ENCODE measurements around the gene WFDC2.
"Not testable (repeated sequence)": the region's sequence is repeated elsewhere in the genome, so short reads cannot be mapped to it uniquely, and the experiment has no call there.

Gene WFDC2

DNA sequence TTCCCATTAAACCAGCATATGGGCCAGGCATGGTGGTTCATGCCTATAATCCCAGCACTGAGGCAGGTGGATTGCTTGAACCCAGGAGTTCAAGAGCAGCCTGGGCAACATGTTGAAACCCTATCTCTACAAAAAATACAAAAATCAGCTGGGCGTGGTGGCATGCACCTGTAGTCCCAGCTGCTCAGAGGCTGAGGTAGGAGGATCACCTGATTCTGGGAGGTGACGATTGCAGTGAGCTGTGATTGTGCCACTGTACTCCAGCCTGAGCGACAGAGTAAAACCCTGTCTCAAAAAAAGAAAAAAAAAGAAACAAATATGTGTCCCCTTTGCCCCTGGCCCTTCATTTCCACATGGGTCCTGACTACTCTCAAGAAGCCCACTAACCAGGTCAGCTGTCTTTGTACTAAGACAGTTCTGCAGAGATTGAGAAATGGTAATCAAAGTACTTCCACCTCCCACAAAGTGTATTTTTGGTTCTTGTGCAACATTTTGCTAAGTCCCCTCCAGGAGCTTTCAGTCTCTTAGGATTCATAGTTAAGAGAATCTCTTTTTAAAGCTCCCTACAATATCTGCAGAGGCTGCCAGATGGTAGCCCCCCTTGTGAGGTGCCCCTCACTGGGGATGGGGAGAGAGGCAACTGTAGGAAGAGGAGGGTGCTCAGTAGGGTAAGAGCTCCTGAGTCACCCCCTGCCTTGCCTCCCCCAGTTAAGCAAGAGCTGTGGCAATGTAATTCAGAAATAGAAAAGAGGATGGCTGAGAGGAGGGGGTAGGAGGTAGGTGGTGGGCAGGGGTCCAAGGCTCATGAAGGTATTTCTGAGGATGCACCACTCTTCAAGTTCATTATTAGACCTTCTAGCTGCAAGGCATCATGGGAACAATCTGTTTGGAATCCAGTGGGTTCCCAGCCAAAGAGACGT, 16.5 kb upstream of the WFDC2 start:
- no peak for DNase-seq

DNA sequence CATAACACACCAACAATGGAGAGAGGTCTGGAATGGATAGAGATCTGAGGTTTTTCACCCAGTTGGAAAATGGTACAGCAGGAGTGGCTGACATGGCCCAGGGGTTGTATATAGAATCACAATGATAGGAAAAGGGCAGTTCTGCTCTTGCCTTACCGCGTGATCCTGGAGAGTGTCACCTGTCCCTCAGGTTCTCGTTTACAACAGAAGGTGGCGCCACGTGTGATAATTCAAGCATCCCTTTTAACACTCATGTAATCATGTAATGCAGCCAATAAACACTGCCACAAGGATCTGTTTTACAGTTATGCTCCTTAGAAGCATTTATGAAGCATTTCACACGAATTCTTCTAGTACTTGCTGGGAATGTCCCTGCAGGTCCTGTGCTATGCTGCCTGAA, 12.9 kb upstream of the WFDC2 start:
- DNase-seq = peak; percentile 1

DNA sequence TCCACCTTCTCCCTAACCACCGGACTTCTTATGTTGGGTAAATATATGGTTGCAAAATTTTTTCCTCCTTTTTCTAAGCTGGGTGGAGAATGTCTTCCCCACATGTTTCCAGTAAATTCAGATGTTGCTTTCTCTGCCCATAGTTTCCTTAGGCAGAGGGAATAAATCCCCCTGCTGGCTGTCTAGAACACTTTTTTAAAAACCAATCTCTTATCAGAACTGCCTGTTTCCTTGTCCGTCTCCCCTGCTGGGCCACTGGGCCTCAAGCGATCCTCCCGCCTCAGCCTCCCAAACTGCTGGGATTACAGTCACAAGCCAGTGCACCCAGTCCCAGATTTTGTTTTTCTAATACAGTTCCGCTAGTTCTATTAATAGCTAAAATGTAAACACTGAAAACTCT, 9.9 kb upstream of the WFDC2 start:
- DNase-seq = no peak

DNA sequence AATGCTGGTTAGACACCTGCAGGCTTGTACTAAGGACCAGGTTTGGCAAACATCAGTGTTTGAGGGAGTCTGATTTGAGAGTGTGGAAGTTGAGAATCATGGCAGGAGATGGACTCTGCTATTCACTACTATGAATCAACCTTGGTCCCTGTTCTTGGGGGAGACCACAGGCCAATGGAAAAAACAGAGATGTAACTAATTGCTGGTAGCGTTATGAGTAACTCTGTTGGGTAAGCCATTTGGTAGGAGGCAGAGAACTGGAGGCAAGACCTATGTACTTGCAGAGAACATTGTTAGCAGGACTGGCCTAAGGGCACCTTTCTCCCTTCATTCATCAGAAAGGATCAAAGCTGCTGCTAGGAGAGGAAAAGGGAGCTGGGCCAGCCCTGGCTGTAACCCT, 8.3 kb upstream of the WFDC2 start:
- DNase-seq = no peak

DNA sequence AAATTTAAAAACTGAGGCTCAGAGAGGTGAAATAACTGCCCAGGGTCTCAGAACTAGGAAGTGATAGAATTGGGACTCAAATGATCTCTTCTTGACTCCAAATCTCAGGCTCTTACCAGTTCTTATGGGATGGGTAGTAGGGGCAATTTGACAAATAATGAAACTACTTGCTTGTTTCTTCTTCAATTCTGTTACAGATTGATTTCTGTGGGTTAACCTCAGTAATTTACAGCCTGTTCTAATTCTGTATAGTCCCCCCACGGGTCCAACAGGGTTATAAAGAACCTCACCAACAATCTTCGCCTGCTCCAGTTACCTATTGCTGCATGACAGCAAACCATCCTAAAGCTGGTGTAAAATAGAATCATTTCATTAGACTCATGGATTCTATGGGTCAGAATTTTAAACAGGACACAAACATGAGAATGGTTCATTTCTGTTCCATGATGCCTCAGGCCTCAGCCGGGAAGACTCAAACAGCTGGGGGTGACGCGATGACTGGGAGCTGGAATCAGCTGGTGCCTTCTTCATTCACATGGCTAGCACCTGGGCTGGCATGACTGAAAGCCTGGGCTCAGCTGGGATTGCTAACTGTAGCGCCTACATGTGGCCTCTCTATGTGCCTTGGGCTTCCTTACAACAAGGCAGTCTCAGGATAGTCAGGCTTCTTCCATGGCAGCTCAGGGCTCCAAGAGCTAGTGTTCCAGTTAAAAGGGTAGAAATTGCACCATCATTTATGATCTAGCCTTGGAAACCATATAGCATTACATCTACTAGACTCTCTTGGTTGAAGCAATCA, 6.6 kb upstream of the WFDC2 start:
- DNase-seq = no peak

DNA sequence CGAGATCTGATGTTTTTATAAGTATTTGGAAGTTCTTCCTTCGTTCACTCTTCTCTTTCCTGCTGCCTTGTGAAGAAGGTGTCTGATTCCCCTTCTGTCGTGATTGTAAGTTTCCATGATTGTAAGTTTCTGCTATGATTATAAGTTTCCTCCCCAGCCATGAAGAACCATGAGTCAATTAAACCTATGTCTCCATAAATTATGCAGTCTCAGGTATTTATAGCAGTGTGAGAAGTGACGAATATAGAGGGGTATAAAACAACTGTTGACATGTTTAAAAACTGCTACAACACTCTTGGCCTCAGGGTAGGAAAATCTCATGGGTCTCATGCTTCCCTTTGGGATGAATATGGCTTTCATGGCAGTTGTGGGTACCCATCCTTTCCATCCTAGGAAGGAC, 5.8 kb upstream of the WFDC2 start:
- no peak for DNase-seq

DNA sequence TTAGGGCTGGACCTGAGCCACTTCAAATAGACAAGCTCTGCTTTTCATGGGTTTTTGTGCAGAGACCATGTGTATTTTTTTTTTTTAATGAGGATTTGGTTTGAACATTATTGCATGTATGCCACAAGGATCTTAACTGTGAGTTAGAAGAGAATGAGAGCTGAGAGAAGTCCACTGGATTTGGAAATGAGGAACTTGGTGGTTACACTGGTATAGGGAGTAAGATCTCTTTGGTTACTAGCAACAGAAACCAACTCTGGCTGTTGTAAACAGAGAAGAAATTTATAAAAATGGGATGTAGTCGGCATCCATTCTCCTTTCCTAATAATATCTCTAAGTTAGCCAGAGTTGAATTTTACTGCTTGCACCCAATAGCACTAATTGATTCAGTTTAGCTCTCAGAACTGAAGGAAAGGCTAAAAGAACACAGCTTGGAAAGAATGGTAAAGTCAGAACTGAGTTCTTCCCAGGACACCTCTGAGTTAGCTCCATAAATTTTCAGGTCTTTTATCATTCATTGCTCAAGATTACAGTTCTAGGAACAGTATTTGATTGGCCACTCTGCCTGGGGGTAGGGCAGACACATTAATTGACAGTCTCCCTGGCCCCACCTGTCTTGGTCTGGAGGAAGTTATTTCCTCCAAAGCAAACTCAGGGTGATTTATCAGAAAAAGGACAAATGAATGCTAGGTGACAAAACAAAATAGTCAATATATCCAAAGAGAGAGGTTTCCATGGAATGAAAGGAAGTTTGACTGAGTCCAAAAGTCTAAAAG, 3.9 kb upstream of the WFDC2 start:
- DNase-seq = no peak

DNA sequence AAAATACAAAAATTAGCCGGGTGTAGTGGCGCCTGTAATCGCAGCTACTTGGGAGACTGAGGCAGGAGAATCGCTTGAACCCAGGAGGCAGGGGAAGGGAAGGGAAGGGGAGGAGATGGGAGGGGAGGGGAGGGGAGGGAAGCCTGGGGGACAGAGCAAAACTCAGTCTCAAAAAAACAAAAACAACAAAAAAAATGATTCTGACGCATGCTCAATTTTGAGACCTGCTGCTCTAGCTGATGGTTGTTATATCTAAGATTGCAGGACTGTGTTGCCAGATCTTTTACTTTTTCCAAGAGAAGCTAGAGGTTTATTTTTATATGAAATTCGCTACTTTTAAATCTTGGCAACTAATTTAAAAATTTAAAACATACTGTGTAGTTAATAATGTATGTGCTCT, 2.4 kb upstream of the WFDC2 start:
- no peak for DNase-seq

DNA sequence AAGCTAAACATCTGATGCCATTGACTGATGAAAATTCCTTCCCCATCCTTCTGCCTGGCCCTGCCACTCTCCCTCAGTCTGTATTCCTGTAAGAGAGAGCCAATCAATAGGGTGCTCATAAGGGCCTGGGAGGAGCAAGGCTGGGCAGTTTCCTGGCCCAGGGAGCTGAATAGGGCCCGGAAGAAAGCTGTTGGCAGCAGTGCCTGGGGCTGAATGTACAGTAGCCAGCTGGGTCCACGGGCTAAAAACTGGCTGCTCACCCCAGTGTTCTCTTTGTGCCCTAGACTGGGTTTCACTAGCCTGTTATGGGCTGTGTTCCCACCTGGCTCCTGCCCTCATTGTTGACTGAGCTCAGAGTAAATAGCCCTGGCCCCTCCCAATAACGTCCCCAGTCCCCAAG, 1.7 kb upstream of the WFDC2 start:
- no peak for DNase-seq

DNA sequence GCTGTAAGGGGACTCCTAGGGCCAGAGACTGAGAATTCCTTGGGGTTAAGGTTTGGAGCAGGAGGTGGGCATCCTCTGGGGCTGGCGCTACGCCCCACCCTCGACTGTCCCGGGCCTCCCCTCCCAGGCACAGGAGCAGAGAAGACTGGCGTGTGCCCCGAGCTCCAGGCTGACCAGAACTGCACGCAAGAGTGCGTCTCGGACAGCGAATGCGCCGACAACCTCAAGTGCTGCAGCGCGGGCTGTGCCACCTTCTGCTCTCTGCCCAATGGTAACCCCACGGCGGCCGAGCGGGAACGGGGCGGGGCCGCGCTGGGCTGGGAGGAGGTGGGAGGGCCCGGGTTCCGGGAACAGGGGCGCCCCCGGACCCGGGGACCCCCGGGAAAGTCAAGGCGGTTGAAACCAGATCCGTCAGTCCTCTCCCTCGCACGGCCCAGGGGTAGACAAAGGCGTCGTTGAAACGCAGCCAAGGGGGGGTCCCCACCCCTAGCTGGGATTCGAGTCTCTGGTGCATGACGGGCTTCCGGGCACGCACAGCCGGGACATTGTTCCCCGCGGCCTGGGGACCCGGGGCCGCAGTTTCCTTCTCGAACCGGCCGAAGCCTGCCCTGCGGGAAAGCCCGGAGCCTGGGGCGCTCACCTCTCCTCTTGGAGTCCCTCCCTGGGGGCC, 844 bp downstream of the WFDC2 start:
- no peak for DNase-seq

DNA sequence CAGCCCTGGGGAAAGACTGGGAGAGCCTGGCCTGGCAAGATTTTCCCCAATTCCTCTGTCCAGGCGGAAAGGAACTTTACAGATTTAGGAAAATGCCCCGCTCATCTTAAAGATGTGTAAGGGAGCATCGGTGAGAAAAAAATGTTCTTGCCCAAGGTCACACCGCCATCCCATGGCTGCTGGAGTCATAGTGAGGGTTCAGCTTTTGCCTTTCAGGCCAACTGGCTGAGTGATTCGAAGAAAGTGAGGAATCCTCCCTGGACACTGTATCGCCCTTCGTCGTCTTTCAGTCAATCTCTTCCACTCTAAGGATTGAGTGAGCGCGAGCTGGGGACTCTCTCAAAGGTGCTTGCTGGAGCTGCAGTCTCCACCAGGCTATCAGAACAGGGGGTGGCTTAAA, 1.4 kb downstream of the WFDC2 start:
- no peak for DNase-seq

DNA sequence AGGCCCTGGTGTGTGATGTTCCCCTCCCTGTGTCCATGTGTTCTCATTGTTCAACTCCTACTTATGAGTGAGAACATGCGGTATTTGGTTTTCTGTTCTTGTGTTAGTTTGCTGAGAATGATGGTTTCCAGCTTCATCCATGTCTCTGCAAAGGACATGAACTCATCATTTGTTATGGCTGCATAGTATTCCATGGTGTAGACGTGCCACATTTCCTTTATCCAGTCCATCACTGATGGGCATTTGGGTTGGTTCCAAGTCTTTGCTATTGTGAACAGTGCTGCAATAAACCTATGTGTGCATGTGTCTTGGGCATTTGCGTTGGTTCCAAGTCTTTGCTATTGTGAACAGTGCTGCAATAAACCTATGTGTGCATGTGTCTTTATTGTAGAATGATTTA, 2.7 kb downstream of the WFDC2 start:
- not testable (repeated sequence) for DNase-seq

DNA sequence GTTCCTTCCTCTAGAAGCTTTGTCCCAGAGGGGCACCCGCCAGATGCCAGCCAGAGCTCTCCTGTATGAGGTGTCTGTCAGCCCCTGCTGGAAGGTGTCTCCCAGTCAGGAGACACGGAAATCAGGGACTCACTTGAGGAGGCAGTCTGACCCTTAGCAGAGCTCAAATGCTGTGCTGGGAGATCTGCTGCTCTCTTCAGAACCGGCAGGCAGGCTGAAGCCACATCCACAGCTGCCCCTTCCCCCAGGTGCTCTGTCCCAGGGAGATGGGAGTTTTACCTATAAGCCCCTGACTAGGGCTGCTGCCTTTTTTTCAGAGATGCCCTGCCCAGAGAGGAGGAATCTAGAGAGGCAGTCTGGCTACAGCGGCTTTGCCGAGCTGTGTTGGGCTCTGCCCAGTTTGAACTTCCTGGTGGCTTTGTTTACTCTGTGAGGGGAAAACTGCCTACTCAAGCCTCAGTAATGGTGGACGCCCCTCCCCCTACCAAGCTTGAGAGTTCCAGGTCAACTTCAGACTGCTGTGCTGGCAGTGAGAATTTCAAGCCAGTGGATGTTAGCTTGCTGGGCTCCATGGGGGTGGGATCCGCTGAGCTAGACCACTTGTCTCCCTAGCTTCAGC, 8.1 kb downstream of the WFDC2 start:
- not testable (repeated sequence) for DNase-seq

DNA sequence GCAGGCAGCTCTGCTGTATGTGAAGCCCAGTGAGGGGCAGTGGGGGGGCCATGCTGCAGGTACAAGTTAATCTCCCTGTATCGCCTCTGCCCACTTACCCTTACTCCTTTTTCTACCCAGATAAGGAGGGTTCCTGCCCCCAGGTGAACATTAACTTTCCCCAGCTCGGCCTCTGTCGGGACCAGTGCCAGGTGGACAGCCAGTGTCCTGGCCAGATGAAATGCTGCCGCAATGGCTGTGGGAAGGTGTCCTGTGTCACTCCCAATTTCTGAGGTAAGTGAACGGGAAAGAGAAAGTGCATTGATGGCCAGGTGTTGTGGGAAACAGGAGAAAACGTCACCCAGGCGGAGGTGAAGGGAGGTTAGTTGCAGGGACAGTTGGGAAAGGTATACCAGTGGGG, 10.3 kb downstream of the WFDC2 start:
- DNase-seq = no peak

DNA sequence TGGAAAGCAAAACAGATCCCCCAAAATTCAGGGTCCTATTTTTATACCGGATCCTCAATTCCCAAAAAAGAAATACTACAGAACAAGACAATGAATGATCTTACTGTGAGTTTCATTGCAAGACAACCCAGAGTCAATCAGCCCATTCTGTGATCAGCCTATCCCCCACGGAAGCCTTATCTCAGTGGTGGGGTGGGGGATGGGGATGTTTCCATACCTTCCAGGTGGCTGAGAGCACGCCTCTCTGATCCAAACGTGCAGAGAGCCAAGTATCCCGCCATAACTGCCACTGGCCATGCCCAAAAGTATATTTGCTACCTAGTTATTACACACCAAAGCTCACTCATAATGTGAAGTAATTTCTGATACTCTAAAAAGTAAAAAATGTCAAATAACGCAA, 15.1 kb downstream of the WFDC2 start:
- no peak for DNase-seq

DNA sequence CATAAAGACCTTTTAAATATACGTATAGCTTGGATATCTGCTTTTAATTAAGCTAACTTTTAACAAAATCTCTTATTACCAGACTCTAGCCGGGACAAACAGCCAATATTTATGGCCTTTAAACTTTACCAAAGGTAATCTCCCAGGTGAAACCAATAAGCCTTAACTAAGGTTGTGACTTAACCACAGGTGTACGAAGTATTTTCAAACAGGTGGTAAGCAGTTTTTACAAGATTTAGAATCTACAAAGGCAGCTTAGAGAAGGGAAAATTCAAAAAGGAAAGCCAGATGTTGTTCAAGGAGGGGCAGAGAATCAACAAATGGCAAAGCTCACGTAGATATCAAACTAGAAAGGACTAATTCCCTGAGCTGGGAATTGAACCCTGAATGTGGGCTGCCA, 15.8 kb downstream of the WFDC2 start:
- DNase-seq = no peak

DNA sequence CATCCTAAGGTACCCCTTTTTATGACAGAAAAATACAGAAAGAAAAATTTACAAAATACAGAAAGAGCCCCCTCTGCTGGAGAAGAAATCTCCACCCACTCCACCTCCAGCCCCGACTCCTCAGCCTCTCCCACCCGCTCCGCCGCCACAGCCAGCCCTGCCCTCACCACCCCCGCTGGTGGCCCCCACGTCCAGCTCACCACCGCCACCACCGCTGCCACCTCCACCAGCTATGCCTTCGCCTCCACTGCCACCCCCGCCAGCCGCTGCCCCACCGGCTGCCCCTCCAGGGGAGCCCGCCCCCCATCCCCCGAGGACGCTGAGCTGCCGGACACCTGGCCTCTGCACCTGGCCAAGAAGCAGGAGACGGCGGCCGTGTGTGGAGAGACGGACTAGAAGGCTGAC, 17.7 kb downstream of the WFDC2 start:
- no peak for DNase-seq

DNA sequence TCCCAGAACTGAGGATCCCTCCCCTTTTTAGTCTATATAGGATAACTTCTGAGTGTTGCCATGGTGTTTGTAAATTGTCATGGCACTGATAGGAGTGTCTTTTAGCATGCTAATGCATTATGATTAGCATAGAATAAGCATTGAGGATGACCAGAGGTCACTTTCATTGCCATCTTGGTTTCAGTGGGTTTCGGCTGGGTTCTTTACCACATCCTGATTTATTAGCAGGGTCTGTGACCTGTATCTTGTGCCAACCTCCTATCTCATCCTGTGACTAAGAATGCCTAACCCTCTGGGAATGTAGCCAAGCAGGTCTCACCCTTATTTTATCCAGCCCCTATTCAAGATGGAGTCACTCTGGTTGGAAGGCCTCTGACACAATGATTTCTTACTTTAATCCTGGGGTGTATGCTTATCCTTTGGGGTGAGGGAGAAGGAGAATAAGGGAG, 19.6 kb downstream of the WFDC2 start:
- DNase-seq = no peak

DNA sequence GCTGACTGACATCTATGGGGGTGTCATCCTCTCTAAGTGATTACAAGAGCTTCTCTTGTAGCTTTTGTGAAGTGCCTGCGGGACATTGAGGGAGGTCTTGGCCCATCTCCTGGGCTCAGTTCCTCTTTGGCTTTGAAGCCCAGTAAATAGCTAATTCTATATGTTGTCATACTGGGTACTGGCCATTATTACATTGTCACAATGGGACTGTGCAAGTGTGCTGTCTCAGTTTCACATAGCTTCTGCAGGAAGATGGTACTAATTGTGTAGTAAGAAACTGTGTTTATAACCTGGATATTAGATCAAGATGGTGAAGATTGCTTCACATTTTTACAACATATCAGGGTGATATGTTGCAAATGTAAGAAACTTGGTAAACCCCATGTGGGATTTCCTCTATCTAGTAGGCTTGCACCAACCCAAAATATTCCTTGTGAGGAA, 26.0 kb downstream of the WFDC2 start:
- DNase-seq = no peak

DNA sequence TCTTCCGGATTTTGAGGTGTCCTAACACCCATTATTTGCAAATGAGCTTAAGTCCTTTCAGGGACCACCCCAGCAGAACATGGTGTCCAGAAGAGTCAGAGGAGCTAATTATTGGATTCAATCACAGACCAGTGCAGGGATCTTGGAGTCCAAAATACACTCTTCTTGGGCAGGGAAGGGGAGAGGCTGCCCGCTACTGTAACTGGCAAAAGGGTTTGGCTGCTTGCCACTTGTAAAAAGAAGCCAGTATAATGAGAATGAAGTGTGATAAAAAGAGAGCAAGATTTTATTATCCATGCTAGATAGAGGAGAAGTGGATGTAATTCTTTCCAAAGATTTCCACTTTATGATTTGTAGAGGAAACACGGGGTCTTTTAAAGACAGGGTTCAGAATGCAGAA, 26.6 kb downstream of the WFDC2 start:
- DNase-seq = no peak

DNA sequence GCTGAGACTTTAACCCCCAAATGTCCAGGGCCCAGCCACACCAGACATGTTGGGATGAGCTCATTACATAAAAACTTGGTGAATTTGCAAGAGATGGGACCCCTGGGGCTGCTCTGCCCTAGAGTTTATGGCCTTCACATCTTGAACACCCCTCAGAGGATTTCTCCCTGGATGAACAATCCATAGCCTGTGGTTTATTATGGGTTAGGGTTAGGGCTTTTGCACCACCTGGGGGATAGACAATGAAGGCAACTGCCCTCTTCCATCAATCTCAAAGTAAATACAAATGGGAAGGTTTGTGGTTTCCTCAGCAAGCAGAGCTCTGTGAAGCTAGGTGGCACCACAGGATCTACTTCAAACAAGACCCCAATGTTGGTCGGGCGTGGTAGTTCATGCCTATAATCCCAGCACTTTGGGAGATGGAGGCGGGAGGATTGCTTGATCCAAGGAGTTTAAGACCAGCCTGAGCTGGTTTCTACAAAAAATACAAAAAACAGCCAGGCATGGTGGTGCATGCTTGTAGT, 28.5 kb downstream of the WFDC2 start:
- no peak for DNase-seq

DNA sequence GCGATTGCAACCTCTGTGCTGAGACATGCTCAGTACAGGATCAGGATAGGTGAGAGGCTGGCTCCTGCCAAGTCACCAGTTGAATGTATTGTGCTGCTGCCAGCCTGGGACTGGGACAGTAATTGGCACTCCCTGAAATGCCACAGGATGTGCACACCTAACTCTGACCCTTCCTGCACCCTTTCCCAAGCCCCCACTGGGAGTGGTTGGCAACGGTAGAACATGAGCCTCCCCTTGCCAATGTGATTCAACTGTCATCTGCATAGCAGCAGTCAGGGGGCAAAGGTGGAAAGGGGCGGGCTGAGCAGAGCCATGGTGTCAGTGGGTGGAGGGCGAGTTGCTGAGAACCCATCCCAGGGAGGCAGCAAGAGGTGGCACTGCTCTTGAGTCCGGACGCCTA, 30.5 kb downstream of the WFDC2 start:
- no peak for DNase-seq

All from NCI-H1694 (cell line).